Liver (tissue), 3 donors: ENCODE data around the gene NCS1.

Experiments used
- FOXA2 ChIP-seq: IDR thresholded peaks from 2 replicates; pipeline ENCODE4 v1.6.1; 2016; ENCODE audit warnings: antibody characterized with exemption
- GABPA ChIP-seq, 2 donors: IDR thresholded peaks in 1 of 2; conservative IDR thresholded peaks in 1 of 2; 2 replicates each; pipeline ENCODE4 v1.6.1; 2016; ENCODE audit warnings: antibody characterized with exemption in 2 of 2, mild to moderate bottlenecking in 1 of 2, moderate library complexity in 1 of 2
- JUND ChIP-seq, 2 donors: IDR thresholded peaks; 2 replicates each; pipeline ENCODE4 v1.6.1; 2016; ENCODE audit warnings: antibody characterized with exemption in 2 of 2
- SP1 ChIP-seq: IDR thresholded peaks from 2 replicates; pipeline ENCODE4 v1.6.1; 2018; ENCODE audit warnings: antibody characterized with exemption, mild to moderate bottlenecking
- TAF1 ChIP-seq: conservative IDR thresholded peaks from 2 replicates; pipeline ENCODE4 v1.6.1; 2016; ENCODE audit warnings: antibody characterized with exemption, mild to moderate bottlenecking
- TF ChIP-seq, protein P1 (sequence below): fragments of 150-350 bp; IDR thresholded peaks from 2 replicates; pipeline ENCODE4 v1.5.1; 2017; ENCODE audit warnings: improper control_type of control experiment, low read depth, low read length; ENCODE audit not compliant: missing input control
- TF ChIP-seq, protein P2 (sequence below): IDR thresholded peaks from 2 replicates; pipeline ENCODE4 v1.6.1; 2016; ENCODE audit warnings: antibody characterized with exemption
- TF ChIP-seq, protein P3 (sequence below): IDR thresholded peaks from 2 replicates; pipeline ENCODE4 v1.6.1; 2016; ENCODE audit warnings: antibody characterized with exemption
- TF ChIP-seq, protein P4 (sequence below): IDR thresholded peaks from 2 replicates; pipeline ENCODE4 v1.6.1; 2016; ENCODE audit warnings: antibody characterized with exemption, mild to moderate bottlenecking
- TF ChIP-seq, protein P5 (sequence below): IDR thresholded peaks from 2 replicates; pipeline ENCODE4 v1.6.1; 2016; ENCODE audit warnings: antibody characterized with exemption
- donor health status: healthy.
- donor health status: healthy.

DNA sequence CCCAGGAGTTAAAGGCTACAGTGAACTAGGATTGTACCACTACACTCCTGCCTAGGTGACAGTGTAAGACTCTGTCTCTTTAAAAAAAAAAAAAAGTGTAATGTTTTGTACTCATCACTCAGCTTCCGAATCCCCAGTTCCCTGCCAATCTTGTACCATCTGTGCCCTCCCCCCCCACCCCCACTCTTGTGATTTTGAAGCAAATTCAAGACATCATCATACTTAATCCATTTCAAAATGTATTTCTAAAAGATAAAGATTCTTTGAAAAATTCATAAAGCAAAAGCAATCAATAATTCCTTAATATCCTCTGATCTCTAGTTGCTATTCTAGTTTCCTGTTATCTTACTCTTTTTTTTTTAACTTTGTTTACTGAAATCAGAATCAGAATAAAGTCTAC is 58.4 kb downstream of the NCS1 start:
- TF ChIP-seq, protein P1, sequence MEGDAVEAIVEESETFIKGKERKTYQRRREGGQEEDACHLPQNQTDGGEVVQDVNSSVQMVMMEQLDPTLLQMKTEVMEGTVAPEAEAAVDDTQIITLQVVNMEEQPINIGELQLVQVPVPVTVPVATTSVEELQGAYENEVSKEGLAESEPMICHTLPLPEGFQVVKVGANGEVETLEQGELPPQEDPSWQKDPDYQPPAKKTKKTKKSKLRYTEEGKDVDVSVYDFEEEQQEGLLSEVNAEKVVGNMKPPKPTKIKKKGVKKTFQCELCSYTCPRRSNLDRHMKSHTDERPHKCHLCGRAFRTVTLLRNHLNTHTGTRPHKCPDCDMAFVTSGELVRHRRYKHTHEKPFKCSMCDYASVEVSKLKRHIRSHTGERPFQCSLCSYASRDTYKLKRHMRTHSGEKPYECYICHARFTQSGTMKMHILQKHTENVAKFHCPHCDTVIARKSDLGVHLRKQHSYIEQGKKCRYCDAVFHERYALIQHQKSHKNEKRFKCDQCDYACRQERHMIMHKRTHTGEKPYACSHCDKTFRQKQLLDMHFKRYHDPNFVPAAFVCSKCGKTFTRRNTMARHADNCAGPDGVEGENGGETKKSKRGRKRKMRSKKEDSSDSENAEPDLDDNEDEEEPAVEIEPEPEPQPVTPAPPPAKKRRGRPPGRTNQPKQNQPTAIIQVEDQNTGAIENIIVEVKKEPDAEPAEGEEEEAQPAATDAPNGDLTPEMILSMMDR, result no peak
- TF ChIP-seq, protein P2, sequence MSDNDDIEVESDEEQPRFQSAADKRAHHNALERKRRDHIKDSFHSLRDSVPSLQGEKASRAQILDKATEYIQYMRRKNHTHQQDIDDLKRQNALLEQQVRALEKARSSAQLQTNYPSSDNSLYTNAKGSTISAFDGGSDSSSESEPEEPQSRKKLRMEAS, result no peak
- TF ChIP-seq TAF1 (no peak), FOXA2 (no peak), SP1 (no peak), GABPA (IDR thresholded peaks at IDR 0.05 in 1 of 2, conservative IDR thresholded peaks at IDR 0.05 in 1 of 2) (no peak), JUND (IDR thresholded peaks at IDR 0.05) (no peak)
- TF ChIP-seq, protein P3, sequence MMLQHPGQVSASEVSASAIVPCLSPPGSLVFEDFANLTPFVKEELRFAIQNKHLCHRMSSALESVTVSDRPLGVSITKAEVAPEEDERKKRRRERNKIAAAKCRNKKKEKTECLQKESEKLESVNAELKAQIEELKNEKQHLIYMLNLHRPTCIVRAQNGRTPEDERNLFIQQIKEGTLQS, result no peak
- TF ChIP-seq, protein P4, sequence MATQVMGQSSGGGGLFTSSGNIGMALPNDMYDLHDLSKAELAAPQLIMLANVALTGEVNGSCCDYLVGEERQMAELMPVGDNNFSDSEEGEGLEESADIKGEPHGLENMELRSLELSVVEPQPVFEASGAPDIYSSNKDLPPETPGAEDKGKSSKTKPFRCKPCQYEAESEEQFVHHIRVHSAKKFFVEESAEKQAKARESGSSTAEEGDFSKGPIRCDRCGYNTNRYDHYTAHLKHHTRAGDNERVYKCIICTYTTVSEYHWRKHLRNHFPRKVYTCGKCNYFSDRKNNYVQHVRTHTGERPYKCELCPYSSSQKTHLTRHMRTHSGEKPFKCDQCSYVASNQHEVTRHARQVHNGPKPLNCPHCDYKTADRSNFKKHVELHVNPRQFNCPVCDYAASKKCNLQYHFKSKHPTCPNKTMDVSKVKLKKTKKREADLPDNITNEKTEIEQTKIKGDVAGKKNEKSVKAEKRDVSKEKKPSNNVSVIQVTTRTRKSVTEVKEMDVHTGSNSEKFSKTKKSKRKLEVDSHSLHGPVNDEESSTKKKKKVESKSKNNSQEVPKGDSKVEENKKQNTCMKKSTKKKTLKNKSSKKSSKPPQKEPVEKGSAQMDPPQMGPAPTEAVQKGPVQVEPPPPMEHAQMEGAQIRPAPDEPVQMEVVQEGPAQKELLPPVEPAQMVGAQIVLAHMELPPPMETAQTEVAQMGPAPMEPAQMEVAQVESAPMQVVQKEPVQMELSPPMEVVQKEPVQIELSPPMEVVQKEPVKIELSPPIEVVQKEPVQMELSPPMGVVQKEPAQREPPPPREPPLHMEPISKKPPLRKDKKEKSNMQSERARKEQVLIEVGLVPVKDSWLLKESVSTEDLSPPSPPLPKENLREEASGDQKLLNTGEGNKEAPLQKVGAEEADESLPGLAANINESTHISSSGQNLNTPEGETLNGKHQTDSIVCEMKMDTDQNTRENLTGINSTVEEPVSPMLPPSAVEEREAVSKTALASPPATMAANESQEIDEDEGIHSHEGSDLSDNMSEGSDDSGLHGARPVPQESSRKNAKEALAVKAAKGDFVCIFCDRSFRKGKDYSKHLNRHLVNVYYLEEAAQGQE, result no peak
- TF ChIP-seq, protein P5, sequence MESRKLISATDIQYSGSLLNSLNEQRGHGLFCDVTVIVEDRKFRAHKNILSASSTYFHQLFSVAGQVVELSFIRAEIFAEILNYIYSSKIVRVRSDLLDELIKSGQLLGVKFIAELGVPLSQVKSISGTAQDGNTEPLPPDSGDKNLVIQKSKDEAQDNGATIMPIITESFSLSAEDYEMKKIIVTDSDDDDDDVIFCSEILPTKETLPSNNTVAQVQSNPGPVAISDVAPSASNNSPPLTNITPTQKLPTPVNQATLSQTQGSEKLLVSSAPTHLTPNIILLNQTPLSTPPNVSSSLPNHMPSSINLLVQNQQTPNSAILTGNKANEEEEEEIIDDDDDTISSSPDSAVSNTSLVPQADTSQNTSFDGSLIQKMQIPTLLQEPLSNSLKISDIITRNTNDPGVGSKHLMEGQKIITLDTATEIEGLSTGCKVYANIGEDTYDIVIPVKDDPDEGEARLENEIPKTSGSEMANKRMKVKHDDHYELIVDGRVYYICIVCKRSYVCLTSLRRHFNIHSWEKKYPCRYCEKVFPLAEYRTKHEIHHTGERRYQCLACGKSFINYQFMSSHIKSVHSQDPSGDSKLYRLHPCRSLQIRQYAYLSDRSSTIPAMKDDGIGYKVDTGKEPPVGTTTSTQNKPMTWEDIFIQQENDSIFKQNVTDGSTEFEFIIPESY, result no peak
